Limb (tissue), 2 donors: ENCODE results near the gene LACRT.
"Not testable (repeated sequence)": the region's sequence is repeated elsewhere in the genome, so short reads cannot be mapped to it uniquely, and the experiment has no call there.

Experiments used
- DNase-seq, 2 donors: peaks; one replicate each; pipeline ENCODE4 v3.0.0-alpha.2; 2016; ENCODE audit errors: extremely low spot score in 2 of 2

Gene LACRT, protein sequence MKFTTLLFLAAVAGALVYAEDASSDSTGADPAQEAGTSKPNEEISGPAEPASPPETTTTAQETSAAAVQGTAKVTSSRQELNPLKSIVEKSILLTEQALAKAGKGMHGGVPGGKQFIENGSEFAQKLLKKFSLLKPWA

GRCh38 chr12:54634795-54635194, at the start of gene LACRT:
LACRT (minus strand) TSS chr12:54634895; CDS start chr12:54634841, 54 bp downstream.
- no peak for DNase-seq

- no peak for DNase-seq
Measured at GRCh38 chr12:54683398-54683797, 48.7 kb upstream of the LACRT start.

- DNase-seq = no peak
Measured at GRCh38 chr12:54682674-54683073, 48.0 kb upstream of the LACRT start.

DNA sequence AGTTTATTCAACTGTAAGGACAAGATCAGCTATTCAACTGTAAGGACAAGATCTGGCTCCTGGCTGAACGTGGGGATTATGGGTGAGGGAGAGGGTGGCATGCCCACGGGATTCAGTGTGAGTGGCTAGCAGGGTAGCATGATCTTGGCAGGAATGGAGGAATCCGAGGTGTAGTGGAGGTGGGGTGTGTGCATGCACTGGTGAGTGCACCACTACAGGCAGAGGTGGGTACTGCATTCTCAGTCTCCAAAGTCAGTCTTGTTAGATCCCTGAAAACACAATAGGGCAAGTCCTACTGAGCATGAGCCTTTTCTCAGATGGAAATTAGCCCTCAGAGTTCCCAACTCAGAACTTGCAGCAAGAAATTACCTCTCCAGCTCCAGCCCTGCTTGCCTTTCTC, 45.7 kb upstream of the LACRT start:
- DNase-seq = no peak

GRCh38 chr12:54678131-54678530, 43.4 kb upstream of the LACRT start:
- DNase-seq = no peak

DNA sequence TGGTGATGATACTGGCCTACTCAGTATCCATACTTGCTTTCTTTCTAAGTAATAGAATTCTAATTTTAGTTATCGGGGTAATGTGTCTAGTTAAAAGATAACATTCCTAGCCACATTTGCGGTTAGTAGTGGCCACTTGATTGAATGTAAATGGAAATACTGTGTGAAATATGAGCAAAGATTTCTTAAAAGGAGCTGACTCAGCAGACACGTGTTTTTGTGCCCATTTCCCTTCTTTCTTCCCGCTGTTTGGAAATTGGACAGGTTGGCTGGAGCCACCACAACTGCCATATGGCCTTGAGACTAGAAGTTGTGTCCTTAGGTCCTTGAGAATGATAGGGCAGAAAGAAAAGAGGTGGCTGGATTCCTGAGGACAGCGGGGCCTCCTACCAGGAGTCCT, 33.2 kb upstream of the LACRT start:
- no peak for DNase-seq

GRCh38 chr12:54666008-54666407, 31.3 kb upstream of the LACRT start:
- no peak for DNase-seq

DNA sequence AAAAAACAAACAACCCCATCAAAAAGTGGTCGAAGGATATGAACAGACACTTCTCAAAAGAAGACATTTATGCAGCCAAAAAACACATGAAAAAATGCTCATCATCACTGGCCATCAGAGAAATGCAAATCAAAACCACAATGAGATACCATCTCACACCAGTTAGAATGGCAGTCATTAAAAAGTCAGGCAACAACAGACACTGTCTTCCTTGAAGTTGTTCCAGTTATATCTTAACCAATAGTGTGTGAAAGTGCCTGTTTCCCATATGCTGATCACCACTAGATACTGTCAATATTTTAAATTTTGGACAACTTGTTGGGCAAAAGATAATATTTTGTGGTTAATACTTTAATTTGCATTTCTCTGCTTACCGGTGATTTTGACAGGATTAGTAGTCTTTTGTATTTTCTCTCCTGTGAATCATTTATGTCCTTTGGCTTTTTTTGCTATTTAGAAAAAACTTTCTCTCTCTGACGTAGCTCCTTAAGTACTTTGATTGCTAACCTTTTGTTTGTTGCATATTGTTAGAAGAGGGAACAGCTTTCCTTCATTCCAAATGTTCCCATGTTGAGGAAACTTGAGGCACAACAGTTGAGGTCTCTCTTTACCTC, 30.4 kb upstream of the LACRT start:
- not testable (repeated sequence) for DNase-seq

GRCh38 chr12:54663603-54664002, 28.9 kb upstream of the LACRT start:
- no peak for DNase-seq

- DNase-seq = no peak
Measured at GRCh38 chr12:54662026-54662425, 27.3 kb upstream of the LACRT start.

GRCh38 chr12:54661048-54661447, 26.4 kb upstream of the LACRT start:
- no peak for DNase-seq

DNA sequence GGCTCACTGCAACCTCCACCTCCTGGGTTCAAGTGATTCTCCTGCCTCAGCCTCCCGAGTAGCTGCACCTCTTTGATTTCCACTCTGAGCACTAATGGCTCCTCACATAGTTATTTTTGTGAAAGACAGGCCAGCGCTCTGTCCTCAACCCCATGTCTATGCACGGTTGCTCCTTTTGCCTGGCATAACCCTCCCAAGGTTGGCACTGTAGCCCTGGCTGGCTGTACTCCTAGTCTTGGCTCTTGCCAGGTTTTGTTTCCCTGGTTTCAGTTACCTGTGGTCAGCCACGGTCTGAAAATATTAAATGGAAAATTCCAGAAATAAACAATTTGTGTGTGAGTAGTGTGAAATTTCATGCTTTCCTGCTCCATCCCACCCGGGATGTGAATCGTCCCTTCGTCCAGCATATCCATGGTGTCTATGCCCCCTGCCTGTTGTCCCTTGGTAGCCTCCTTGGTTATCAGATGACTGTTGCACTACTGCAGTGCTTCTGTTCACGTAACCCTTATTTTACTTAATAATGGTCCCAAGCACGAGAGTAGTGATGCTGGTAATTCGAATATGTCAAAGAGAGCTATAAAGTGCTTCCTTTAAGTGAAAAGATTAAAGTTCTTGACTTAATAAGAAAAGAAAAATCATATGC, 25.7 kb upstream of the LACRT start:
- no peak for DNase-seq

- DNase-seq = no peak
Measured at GRCh38 chr12:54658306-54659264, 23.9 kb upstream of the LACRT start.

GRCh38 chr12:54657105-54657607, 22.5 kb upstream of the LACRT start:
- DNase-seq = no peak

GRCh38 chr12:54654926-54655325, 20.2 kb upstream of the LACRT start:
- DNase-seq = no peak

DNA sequence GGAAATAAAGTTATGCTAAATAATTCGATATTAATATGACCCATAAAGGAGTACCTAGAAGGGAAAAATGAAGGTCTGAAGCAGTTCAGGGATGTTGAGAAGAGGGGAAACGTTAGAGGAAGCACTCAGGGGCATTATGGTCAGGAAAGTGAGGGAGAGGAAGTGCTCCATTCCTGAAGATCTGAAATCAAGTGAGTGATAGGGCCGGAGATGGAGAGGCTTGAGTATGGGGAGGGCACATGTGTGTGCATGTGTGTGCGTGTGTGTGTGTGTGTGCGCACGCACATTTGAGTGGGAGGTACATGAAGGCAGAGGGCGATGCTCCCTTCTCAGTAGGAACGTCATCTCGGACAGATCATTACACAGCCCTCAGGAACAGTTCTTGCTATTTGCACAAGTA, 18.3 kb upstream of the LACRT start:
- DNase-seq = no peak

DNA sequence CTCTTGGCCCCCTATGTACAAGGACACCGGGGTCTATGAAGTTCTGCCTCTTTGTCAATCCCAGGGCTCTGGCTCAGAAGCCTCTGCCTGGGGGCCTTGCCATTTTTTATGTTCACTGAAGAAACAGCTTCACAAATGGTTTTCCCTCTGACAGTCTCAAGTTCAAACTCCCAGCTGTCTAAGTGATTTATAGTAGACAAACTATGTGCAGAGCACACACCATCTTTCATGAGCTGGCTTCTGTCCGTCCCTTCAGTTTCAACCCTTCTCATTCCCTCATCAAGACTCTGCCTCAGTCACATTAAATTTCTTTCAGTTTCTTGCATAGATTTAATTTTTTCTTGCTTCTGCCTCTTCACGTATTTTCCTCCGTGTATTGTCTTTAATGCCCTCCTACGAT, 16.2 kb upstream of the LACRT start:
- DNase-seq = no peak

DNA sequence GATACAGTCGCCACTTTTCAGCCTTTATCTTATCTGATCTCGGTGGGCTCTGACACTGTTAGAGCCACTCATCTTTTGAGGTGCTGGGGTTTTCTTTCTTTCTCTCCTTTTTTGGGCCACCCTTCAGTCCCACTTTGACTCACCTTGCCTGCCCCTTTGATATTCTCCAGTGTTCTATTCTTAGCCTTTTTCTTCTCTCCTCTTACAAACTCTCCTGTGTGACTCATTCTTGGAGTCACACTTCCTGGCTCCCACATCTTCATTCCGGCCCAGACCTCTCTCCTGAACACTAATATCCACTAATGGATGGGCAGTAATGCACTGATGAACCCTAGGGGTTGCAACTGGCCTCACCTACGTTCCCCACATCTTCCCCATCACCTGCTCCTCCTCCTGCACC, 15.7 kb upstream of the LACRT start:
- DNase-seq = no peak

- DNase-seq = no peak
Measured at GRCh38 chr12:54649825-54650224, 15.1 kb upstream of the LACRT start.

- DNase-seq = no peak
Measured at GRCh38 chr12:54648265-54648664, 13.6 kb upstream of the LACRT start, which contains the start of gene DCD. DCD (minus strand) TSS chr12:54648365; CDS start chr12:54648303, 62 bp downstream.

- DNase-seq = no peak
Measured at GRCh38 chr12:54641554-54641953, 6.9 kb upstream of the LACRT start.

- no peak for DNase-seq
Measured at GRCh38 chr12:54641089-54641488, 6.4 kb upstream of the LACRT start.
